A549 (cell line): Measurements from ENCODE around the gene MYO9A. TPM values are rescaled to one million over a fixed set of nuclear protein-coding genes. Genes with fewer than 3 reads are reported as not detected.

Experiments
- ATAC-seq, 2 experiments: fragments of 200-7000 bp in 1 of 2; fragments of >200 bp in 1 of 2; cut with Nextera tagmentation in 1 of 2; cut with Tn5 transposase in 1 of 2; 3 replicates each; pipeline versions ENCODE4 v1.8.0 to v1.9.1; 2018 to 2020; ENCODE audit warnings: mild to moderate bottlenecking in 1 of 2, moderate library complexity in 1 of 2
- CTCF ChIA-PET: fragments of 300-600 bp; sonication (Branson Sonifier 250); formaldehyde crosslinking; extraction: SDS; loops from one replicate; lab custom pipeline; 2021; ENCODE audit warnings: antibody characterized with exemption, inconsistent platforms; lab: Yijun Ruan, JAX
- POLR2A ChIA-PET: fragments of 350-600 bp; formaldehyde crosslinking; extraction: SDS; loops from one replicate; lab custom pipeline; 2021; ENCODE audit warnings: antibody characterized with exemption, inconsistent platforms; lab: Yijun Ruan, JAX
- DNase-seq, 2 experiments: peaks; one replicate each; pipeline versions ENCODE4 v3.0.0 to v3.0.0-alpha.2; 2011 to 2016; ENCODE audit warnings: low read depth in 1 of 2, low spot score in 1 of 2
- FAIRE-seq: peaks from 2 replicates; lab custom pipeline; 2011; peaks lifted over from hg19 to GRCh38; lab: Jason Lieb, UNC
- H3K27ac ChIP-seq, 2 experiments: fragments of >200 bp; sonication (Bioruptor Twin); formaldehyde crosslinking; 3 replicates each; pipeline ENCODE4 v1.5.1; 2016 to 2017
- H3K4me1 ChIP-seq: fragments of >200 bp; sonication (Bioruptor Twin); formaldehyde crosslinking; 3 replicates; pipeline ENCODE4 v1.6.1; 2016
- H3K4me2 ChIP-seq: fragments of >200 bp; sonication (Bioruptor Twin); formaldehyde crosslinking; 3 replicates; pipeline ENCODE4 v1.6.1; 2016
- H3K4me3 ChIP-seq: fragments of >200 bp; sonication (Bioruptor Twin); formaldehyde crosslinking; 3 replicates; pipeline ENCODE4 v1.5.1; 2016
- H3K9me3 ChIP-seq: fragments of >200 bp; sonication (Bioruptor Twin); formaldehyde crosslinking; 3 replicates; pipeline ENCODE4 v1.6.1; 2016
- CBX2 ChIP-seq: fragments of 200-600 bp; sonication (generic); IDR thresholded peaks from 2 replicates; pipeline ENCODE4 v1.6.1; 2016; ENCODE audit warnings: low read depth, mild to moderate bottlenecking, borderline replicate concordance
- CBX8 ChIP-seq: fragments of 200-600 bp; sonication (generic); IDR thresholded peaks from 2 replicates; pipeline ENCODE4 v1.6.1; 2016
- CTCF ChIP-seq: fragments of >200 bp; sonication (Bioruptor Twin); formaldehyde crosslinking; IDR thresholded peaks from 3 replicates; pipeline ENCODE4 v1.5.1; 2016
- E2F6 ChIP-seq: IDR thresholded peaks from 2 replicates; pipeline ENCODE4 v1.6.1; 2012; ENCODE audit warnings: low read depth, borderline replicate concordance
- FOXS1 ChIP-seq: fragments of 250-450 bp; sonication (Bioruptor Pico); IDR thresholded peaks from 2 replicates; pipeline ENCODE4 v1.5.0; 2020; ENCODE audit warnings: mild to moderate bottlenecking, moderate library complexity
- HDAC2 ChIP-seq: fragments of 200-600 bp; sonication (generic); IDR thresholded peaks from 2 replicates; pipeline ENCODE4 v1.6.1; 2016
- HES2 ChIP-seq: fragments of >200 bp; sonication (Bioruptor Twin); formaldehyde crosslinking; IDR thresholded peaks from 2 replicates; pipeline ENCODE4 v1.6.1; 2016
- HOXA7 ChIP-seq: fragments of 250-450 bp; sonication (Bioruptor Pico); IDR thresholded peaks from 2 replicates; pipeline ENCODE4 v1.5.0; 2020; ENCODE audit warnings: mild to moderate bottlenecking, moderate library complexity
- JUN ChIP-seq, 2 experiments: fragments of >200 bp; sonication (Bioruptor Twin); formaldehyde crosslinking; IDR thresholded peaks; 2 replicates in 1 of 2; 3 replicates in 1 of 2; pipeline ENCODE4 v1.6.1; 2016 to 2017
- KDM1A ChIP-seq: fragments of 200-600 bp; sonication (generic); IDR thresholded peaks from 2 replicates; pipeline ENCODE4 v1.6.1; 2016; ENCODE audit warnings: low read depth, mild to moderate bottlenecking
- MAZ ChIP-seq: fragments of 150-350 bp; IDR thresholded peaks from 2 replicates; pipeline ENCODE4 v1.6.1; 2014; ENCODE audit warnings: antibody characterized with exemption, low read depth, low read length, borderline replicate concordance
- USF2 ChIP-seq: fragments of 450-650 bp; IDR thresholded peaks from 2 replicates; pipeline ENCODE4 v1.6.1; 2014; ENCODE audit warnings: antibody characterized with exemption
- ZFP36 ChIP-seq: fragments of 450-650 bp; IDR thresholded peaks from 2 replicates; pipeline ENCODE4 v1.6.1; 2014; ENCODE audit warnings: borderline replicate concordance; ENCODE audit not compliant: partially characterized antibody
- ZNF302 ChIP-seq: fragments of 250-450 bp; sonication (Bioruptor Pico); IDR thresholded peaks from 2 replicates; pipeline ENCODE4 v1.9.0; 2021; ENCODE audit warnings: inconsistent platforms, mild to moderate bottlenecking, moderate library complexity
- WGBS: methylation state at CpG from one replicate; pipeline ENCODE4 v1.1.6; 2017; ENCODE audit errors: missing lambda C conversion rate; 5-methylcytosine and 5-hydroxymethylcytosine counted together
- polyA plus RNA-seq, 4 experiments: library from polyadenylated mRNA; depleted of rRNA in 3 of 4; stranded (reverse); fragments of >200 nt; fragmentation: RNase III in 1 of 4; extraction: RNeasy Plus Mini Kit Qiagen cat#74134 plus additional on column Dnase treatment in 1 of 4; gene quantifications; 2 replicates in 3 of 4; 3 replicates in 1 of 4; pipeline ENCODE4 v1.2.3, GENCODE V29; 2011 to 2017

Gene MYO9A
- polyA plus RNA-seq, 2 of the 4 experiments (the other 2 are of a cell fraction), result 5.9 to 21.9 TPM

GRCh38 chr15:72113347-72114031 is 4.5 kb downstream of the MYO9A start:
- ChIA-PET POLR2A (no interaction called here), CTCF (interaction anchor here (0.9 kb wide), 1 partner anchor 18 kb away, joined by 3 read pairs; no protein-coding TSS in a partner anchor)
- peaks cover 49% of the 10 kb centered on the region for H3K4me1 ChIP-seq
- no peak overlapping the region for H3K27ac ChIP-seq
- H3K4me2 ChIP-seq, result no peak overlapping the region; the same call in 2 of the 3 replicates
- H3K9me3 ChIP-seq, result no peaks in the 10 kb centered on the region
- TF ChIP-seq HOXA7 (no peak), ZNF302 (no peak), USF2 (no peak), CBX2 (no peak), ZFP36 (no peak), CTCF (no peak), HDAC2 (no peak)
- DNase-seq (no peak), FAIRE-seq (no peak), ATAC-seq (no peak)
- H3K4me3 ChIP-seq, result no peak overlapping the region
- 80% methylated on average over 4 of the region's 4 CpGs for WGBS

GRCh38 chr15:72112805-72113204 is 5.1 kb downstream of the MYO9A start:
- FAIRE-seq (no peak), ATAC-seq (no peak)
- Histone ChIP-seq H3K4me3 (no peak overlapping the region), H3K4me2 (no peak overlapping the region), H3K9me3 (no peaks in the 10 kb centered on the region), H3K27ac (no peak overlapping the region)
- ChIA-PET CTCF (interaction anchor here (1.5 kb wide), 1 partner anchor 17 kb away, joined by 4 read pairs; no protein-coding TSS in a partner anchor), POLR2A (interaction anchor here (0.6 kb wide), 1 partner anchor 175 kb away, joined by 3 read pairs; no protein-coding TSS in a partner anchor)
- no peak for TF ChIP-seq KDM1A
- no peak for TF ChIP-seq FOXS1 (CRISPR knock-in tag)
- no peak for TF ChIP-seq CTCF
- TF ChIP-seq, all 56 proteins: peak for 0
- peaks cover 52% of the 10 kb centered on the region for H3K4me1 ChIP-seq
- no peak for DNase-seq

- TF ChIP-seq HES2 (no peak), E2F6 (no peak), JUN (IDR thresholded peaks at IDR 0.05) (no peak), MAZ (no peak), ZNF302 (no peak), CBX8 (no peak), FOXS1 (CRISPR knock-in tag) (no peak)
- ATAC-seq, result no peak
- Histone ChIP-seq H3K27ac (no peak overlapping the region), H3K9me3 (no peaks in the 10 kb centered on the region), H3K4me3 (no peak overlapping the region), H3K4me2 (no peak overlapping the region), H3K4me1 (peaks cover 58% of the 10 kb centered on the region)
- DNase-seq, result no peak
- POLR2A ChIA-PET, result interaction anchor here (0.6 kb wide), 2 partner anchors 42 to 175 kb away, joined by 3 read pairs; no protein-coding TSS in a partner anchor
- WGBS, result 93% methylated on average over 2 of the region's 2 CpGs
- CTCF ChIA-PET, result interaction anchor here (0.7 to 1.8 kb wide), 4 partner anchors 8 to 45 kb away, joined by 3 to 5 read pairs (median 4); no protein-coding TSS in a partner anchor
- no peak for FAIRE-seq
These were observed 5.8 kb downstream of the MYO9A start for GRCh38 chr15:72112116-72112515.
